Epidermal melanocyte (primary cell): Measurements from ENCODE around the gene FGF12.
"Not testable (repeated sequence)": the region's sequence is repeated elsewhere in the genome, so short reads cannot be mapped to it uniquely, and the experiment has no call there.

ENCODE experiments used
- DNase-seq: peaks from one replicate; pipeline ENCODE4 v3.0.0; 2011; ENCODE audit warnings: low spot score; ENCODE audit not compliant: insufficient read length

The FGF12 gene

GRCh38 chr3:192727032-192727847 is at the start of gene FGF12:
TSS of gene FGF12 (minus strand) at chr3:192727541.
- DNase-seq: no peak

GRCh38 chr3:192774341-192774740 is 47.0 kb upstream of the FGF12 start:
- DNase-seq: not testable (repeated sequence)

GRCh38 chr3:192772240-192772894 is 45.0 kb upstream of the FGF12 start:
- no peak for DNase-seq

GRCh38 chr3:192758654-192759053 is 31.3 kb upstream of the FGF12 start:
- DNase-seq: no peak

- DNase-seq: no peak
Measured at GRCh38 chr3:192751148-192751547, 23.8 kb upstream of the FGF12 start.

GRCh38 chr3:192750201-192750600 is 22.9 kb upstream of the FGF12 start:
- no peak for DNase-seq

- DNase-seq: no peak
Measured at GRCh38 chr3:192747746-192748145, 20.4 kb upstream of the FGF12 start.

GRCh38 chr3:192747145-192747544 is 19.8 kb upstream of the FGF12 start:
- no peak for DNase-seq

GRCh38 chr3:192745150-192745549 is 17.8 kb upstream of the FGF12 start:
- DNase-seq: no peak

GRCh38 chr3:192744604-192745003 is 17.3 kb upstream of the FGF12 start:
- DNase-seq: not testable (repeated sequence)

GRCh38 chr3:192737506-192737905 is 10.2 kb upstream of the FGF12 start:
- DNase-seq: no peak

GRCh38 chr3:192731233-192731632 is 3.9 kb upstream of the FGF12 start:
- no peak for DNase-seq

- DNase-seq: no peak
Measured at GRCh38 chr3:192726385-192726784, 956 bp downstream of the FGF12 start.

- no peak for DNase-seq
Measured at GRCh38 chr3:192719964-192720363, 7.4 kb downstream of the FGF12 start.

GRCh38 chr3:192718156-192718555 is 9.2 kb downstream of the FGF12 start:
- no peak for DNase-seq

GRCh38 chr3:192715126-192715525 is 12.2 kb downstream of the FGF12 start:
- DNase-seq: no peak

- DNase-seq: not testable (repeated sequence)
Measured at GRCh38 chr3:192711126-192711525, 16.2 kb downstream of the FGF12 start.

GRCh38 chr3:192710366-192710765 is 17.0 kb downstream of the FGF12 start:
- no peak for DNase-seq

- no peak for DNase-seq
Measured at GRCh38 chr3:192706272-192706671, 21.1 kb downstream of the FGF12 start.

GRCh38 chr3:192700885-192701284 is 26.5 kb downstream of the FGF12 start:
- no peak for DNase-seq

GRCh38 chr3:192696943-192697587 is 30.3 kb downstream of the FGF12 start:
- DNase-seq: no peak

GRCh38 chr3:192687488-192688152 is 39.7 kb downstream of the FGF12 start:
- no peak for DNase-seq
